HepG2 (cell line): Measurements from ENCODE around the gene MYO18A. TPM values are rescaled to one million over a fixed set of nuclear protein-coding genes. Genes with fewer than 3 reads are reported as not detected.

ENCODE experiments used
- ATAC-seq: fragments of 200-7000 bp; cut with Tn5 transposase; 3 replicates; pipeline ENCODE4 v1.9.1; 2020; ENCODE audit warnings: mild to moderate bottlenecking, moderate library complexity
- BruUV-seq: library from RNA; stranded (reverse); fragments of 400-500 nt; replicated peaks from 2 replicates; lab custom pipeline; 2021; lab: Mats Ljungman, UMichigan
- CTCF ChIA-PET: fragments of 300-600 bp; formaldehyde crosslinking; extraction: SDS; loops from one replicate; lab custom pipeline; 2021; ENCODE audit warnings: low total read pairs, inconsistent platforms, low intra/inter-chr PET ratio; lab: Yijun Ruan, JAX
- POLR2A ChIA-PET: fragments of 350-600 bp; sonication (Branson Sonifier 250); formaldehyde crosslinking; loops from one replicate; lab custom pipeline; 2020; ENCODE audit warnings: antibody characterized with exemption, inconsistent platforms; lab: Yijun Ruan, JAX
- DNase-seq: peaks from one replicate; pipeline ENCODE4 v3.0.0-alpha.2; 2015; ENCODE audit warnings: low spot score
- FAIRE-seq: peaks from 3 replicates; lab custom pipeline; 2011; peaks lifted over from hg19 to GRCh38; lab: Jason Lieb, UNC
- H2AFZ ChIP-seq: one replicate; pipeline ENCODE4 v1.6.1; 2011; ENCODE audit warnings: low read length, inconsistent platforms
- H3K27ac ChIP-seq: fragments of 300-600 bp; 3 replicates; pipeline ENCODE4 v1.8.0; 2011; ENCODE audit warnings: mixed run types, mild to moderate bottlenecking, mixed read lengths, low read length, inconsistent platforms; ENCODE audit not compliant: insufficient read depth; ENCODE audit errors: extremely low read length
- H3K27me3 ChIP-seq, 2 experiments: fragments of 200-600 bp in 1 of 2; 2 replicates in 1 of 2; 3 replicates in 1 of 2; pipeline versions ENCODE4 v1.6.0 to v1.8.0; 2011; ENCODE audit warnings: low read length in 2 of 2, mild to moderate bottlenecking in 2 of 2, moderate library complexity in 2 of 2, inconsistent platforms in 1 of 2; ENCODE audit not compliant: insufficient read depth in 2 of 2, control insufficient read depth in 1 of 2
- H3K36me3 ChIP-seq, 2 experiments: fragments of 200-600 bp in 1 of 2; replicated peaks in 1 of 2; 2 replicates in 1 of 2; 3 replicates in 1 of 2; pipeline versions ENCODE4 v1.5.1 to v1.8.0; 2011; ENCODE audit warnings: low read length in 2 of 2, inconsistent platforms in 1 of 2; ENCODE audit not compliant: insufficient read depth in 2 of 2, control insufficient read depth in 1 of 2
- H3K4me1 ChIP-seq: 2 replicates; pipeline ENCODE4 v1.5.1; 2012; ENCODE audit warnings: low read length, inconsistent platforms; ENCODE audit not compliant: insufficient read depth
- H3K4me2 ChIP-seq: 2 replicates; pipeline ENCODE4 v1.6.0; 2011; ENCODE audit warnings: low read depth, low read length, inconsistent platforms
- H3K4me3 ChIP-seq, 3 experiments: fragments of 200-600 bp in 1 of 3; sonication (generic), shearing (Covaris generic) in 1 of 3; replicated peaks in 1 of 3; 2 replicates each; pipeline ENCODE4 v1.5.1; 2011 to 2016; ENCODE audit warnings: low read length in 3 of 3, inconsistent platforms in 2 of 3, low read depth in 2 of 3, mild to moderate bottlenecking in 2 of 3, control low read depth in 1 of 3, mixed read lengths in 1 of 3; ENCODE audit not compliant: insufficient read depth in 1 of 3
- H3K79me2 ChIP-seq: one replicate; pipeline ENCODE4 v1.6.1; 2011; ENCODE audit warnings: low read length, inconsistent platforms; ENCODE audit not compliant: insufficient read depth
- H3K9ac ChIP-seq: 2 replicates; pipeline ENCODE4 v1.6.0; 2011; ENCODE audit warnings: mild to moderate bottlenecking, low read depth, low read length, inconsistent platforms; ENCODE audit not compliant: insufficient read depth
- H3K9me3 ChIP-seq: 2 replicates; pipeline ENCODE4 v1.5.1; 2012; ENCODE audit warnings: mild to moderate bottlenecking, low read length
- H4K20me1 ChIP-seq: 2 replicates; pipeline ENCODE4 v1.6.0; 2011; ENCODE audit warnings: inconsistent platforms, mild to moderate bottlenecking, low read length, moderate library complexity; ENCODE audit not compliant: insufficient read depth
- CENPX ChIP-seq: sonication (generic); formaldehyde crosslinking; IDR thresholded peaks from 2 replicates; pipeline ENCODE4 v1.9.0; 2021; ENCODE audit warnings: mild to moderate bottlenecking, missing genetic modification reagents, moderate library complexity
- ELF3 ChIP-seq: IDR thresholded peaks from 2 replicates; pipeline ENCODE4 v1.6.1; 2016; ENCODE audit warnings: missing genetic modification reagents, missing compliant biosample characterization
- HMGA1 ChIP-seq: sonication (generic); formaldehyde crosslinking; conservative IDR thresholded peaks from 2 replicates; pipeline ENCODE4 v1.4.0; 2020; ENCODE audit warnings: missing genetic modification reagents
- MTF1 ChIP-seq: sonication (generic); formaldehyde crosslinking; IDR thresholded peaks from 2 replicates; pipeline ENCODE4 v1.5.0; 2020; ENCODE audit warnings: missing genetic modification reagents
- STAG1 ChIP-seq: sonication (generic); formaldehyde crosslinking; IDR thresholded peaks from 2 replicates; pipeline ENCODE4 v1.4.0; 2020; ENCODE audit warnings: missing genetic modification reagents
- TOE1 ChIP-seq: sonication (generic); formaldehyde crosslinking; IDR thresholded peaks from 2 replicates; pipeline ENCODE4 v1.4.0; 2020; ENCODE audit warnings: mild to moderate bottlenecking, missing genetic modification reagents
- TRIM22 ChIP-seq: fragments of 450-650 bp; IDR thresholded peaks from 2 replicates; pipeline ENCODE4 v1.6.1; 2017
- ZFX ChIP-seq: sonication (generic); formaldehyde crosslinking; IDR thresholded peaks from 2 replicates; pipeline ENCODE4 v1.4.0; 2020; ENCODE audit warnings: mild to moderate bottlenecking, low read depth, missing genetic modification reagents, moderate library complexity
- ZNF138 ChIP-seq: sonication (generic); formaldehyde crosslinking; IDR thresholded peaks from 2 replicates; pipeline ENCODE4 v1.5.0; 2020; ENCODE audit warnings: mild to moderate bottlenecking, low read depth, missing genetic modification reagents
- ZNF281 ChIP-seq: sonication (generic); formaldehyde crosslinking; IDR thresholded peaks from 2 replicates; pipeline ENCODE4 v1.4.0; 2020; ENCODE audit warnings: missing genetic modification reagents, borderline replicate concordance
- ZNF335 ChIP-seq: sonication (generic); formaldehyde crosslinking; IDR thresholded peaks from 2 replicates; pipeline ENCODE4 v1.4.0; 2020; ENCODE audit warnings: missing genetic modification reagents
- ZNF580 ChIP-seq: IDR thresholded peaks from 2 replicates; pipeline ENCODE4 v1.6.1; 2016; ENCODE audit warnings: low read depth, borderline replicate concordance
- ZNF687 ChIP-seq: sonication (generic); formaldehyde crosslinking; IDR thresholded peaks from 2 replicates; pipeline ENCODE4 v1.5.1; 2020; ENCODE audit warnings: mild to moderate bottlenecking, missing genetic modification reagents, moderate library complexity
- ZNF883 ChIP-seq: sonication (generic); formaldehyde crosslinking; IDR thresholded peaks from 2 replicates; pipeline ENCODE4 v1.5.1; 2020; ENCODE audit warnings: mild to moderate bottlenecking, missing genetic modification reagents; ENCODE audit errors: not compliant biosample characterization
- ZSCAN31 ChIP-seq: sonication (generic); formaldehyde crosslinking; IDR thresholded peaks from 2 replicates; pipeline ENCODE4 v1.5.0; 2020; ENCODE audit warnings: low read depth, mild to moderate bottlenecking, missing genetic modification reagents
- WGBS: methylation state at CpG from one replicate; pipeline ENCODE4 v1.1.6; 2017; ENCODE audit warnings: low lambda C conversion rate; 5-methylcytosine and 5-hydroxymethylcytosine counted together
- in situ Hi-C: cut with HindIII; loops from 2 replicates; pipeline ENCODE4 v1.10.0; 2017; ENCODE audit warnings: low pct_unique_long_range_greater_than_20kb; ENCODE audit not compliant: extremely low pct_ligation_motif_present
- intact Hi-C: fragments of 100-400 bp; cut with micrococcal nuclease; formaldehyde crosslinking; loops from one replicate; pipeline ENCODE4 v1.10.0; 2022; ENCODE audit not compliant: unreplicated experiment
- polyA plus RNA-seq, 8 experiments: library from polyadenylated mRNA; depleted of rRNA in 3 of 8; stranded (reverse) in 7 of 8; unstranded in 1 of 8; fragments of >200 nt; fragmentation: Illumina TruSeq in 4 of 8; extraction: Trizol in 4 of 8; gene quantifications; 2 replicates each; pipeline versions ENCODE4 v1.2.1 to v1.2.3, GENCODE V29; 2011 to 2016; ENCODE audit warnings: low read depth in 4 of 8, missing spikeins in 1 of 8, mixed read lengths in 1 of 8; ENCODE audit not compliant: insufficient read depth in 1 of 8
- total RNA-seq, 5 experiments: library from RNA; depleted of rRNA; stranded (reverse); fragments of >200 nt; fragmentation: Illumina TruSeq; extraction: Trizol; gene quantifications; 2 replicates each; pipeline ENCODE4 v1.2.3, GENCODE V29; 2016; ENCODE audit warnings: low read depth in 1 of 5

The MYO18A gene
- total and polyA plus RNA-seq, 2 of the 13 experiments (the other 11 are each of a cell fraction or from before 2014, with no cell fraction given), result 16.8 to 24.8 TPM

- no peaks in the 10 kb centered on the region for H3K4me1 ChIP-seq
- CTCF ChIA-PET, result interaction anchor here (1.0 to 2.0 kb wide), 3 partner anchors 19 to 95 kb away, joined by 4 to 16 read pairs (median 13); no protein-coding TSS in a partner anchor
- no peak overlapping the region for H3K27ac ChIP-seq
- H3K4me3 ChIP-seq, result no peak overlapping the region
- no peak overlapping the region for H3K4me2 ChIP-seq
- intact Hi-C loops, result loop anchor here (1.0 kb wide), 1 partner anchor 20 kb away; no protein-coding TSS in a partner anchor
- ATAC-seq (peak; percentile 86), FAIRE-seq (peak; percentile 92), DNase-seq (peak; percentile 71)
- BruUV-seq, result no TSS peak
- H3K27me3 ChIP-seq, result no peaks in the 10 kb centered on the region
- peaks cover 2% of the 10 kb centered on the region for H3K79me2 ChIP-seq
- in situ Hi-C loops, result loop anchor here (25.0 kb wide), 1 partner anchor 387 kb away; the partner anchor contains the start of genes NEK8, TLCD1 and TRAF4
- no peaks in the 10 kb centered on the region for H3K9me3 ChIP-seq
- POLR2A ChIA-PET, result interaction anchor here (0.6 to 1.2 kb wide), 4 partner anchors 24 to 170 kb away, joined by 3 to 8 read pairs (median 6); partner anchors contain the start of gene NUFIP2
- H2AFZ ChIP-seq, result no peak overlapping the region
- H3K36me3 ChIP-seq, result peaks cover 28 to 54% of the 10 kb centered on the region in 2 experiments
- 79% methylated on average over 9 of the region's 13 CpGs for WGBS
- peaks cover 30% of the 10 kb centered on the region; the same call in 1 of the 2 replicates for H4K20me1 ChIP-seq
- no peak overlapping the region for H3K9ac ChIP-seq
- TF ChIP-seq CENPX (CRISPR knock-in tag) (no peak), ELF3 (CRISPR knock-in tag) (no peak), ZNF335 (no peak), ZNF883 (CRISPR knock-in tag) (peak; percentile 18), STAG1 (CRISPR knock-in tag) (peak; percentile 82), TRIM22 (no peak), ZSCAN31 (no peak), ZNF281 (CRISPR knock-in tag) (no peak), HMGA1 (CRISPR knock-in tag) (no peak), ZNF687 (peak; percentile 24; the same call in 1 of the 2 replicates), TOE1 (no peak), MTF1 (no peak), ZNF138 (CRISPR knock-in tag) (no peak), ZFX (CRISPR knock-in tag) (no peak), ZNF580 (CRISPR knock-in tag) (no peak)
These were observed 55.9 kb downstream of the MYO18A start for GRCh38 chr17:29124135-29124924.
